Neural progenitor cell (in vitro differentiated cells): ENCODE data around the gene TMEM176B. TPM values are rescaled to one million over a fixed set of nuclear protein-coding genes. Genes with fewer than 3 reads are reported as not detected.

Source experiments
- DNase-seq: peaks from one replicate; pipeline ENCODE4 v3.0.0-alpha.2; 2016; ENCODE audit warnings: low spot score
- H2AFZ ChIP-seq: fragments of 200-600 bp; sonication (generic); replicated peaks from 2 replicates; pipeline ENCODE4 v1.6.1; 2016; ENCODE audit warnings: antibody characterized with exemption
- H3F3A ChIP-seq: fragments of 200-600 bp; sonication (generic); 2 replicates; pipeline ENCODE4 v1.6.1; 2016; ENCODE audit warnings: antibody characterized with exemption, low read depth
- H3K27ac ChIP-seq: fragments of 200-600 bp; sonication (generic); 2 replicates; pipeline ENCODE4 v1.5.1; 2016; ENCODE audit warnings: mild to moderate bottlenecking
- H3K27me3 ChIP-seq: fragments of 200-600 bp; sonication (generic); 2 replicates; pipeline ENCODE4 v1.6.1; 2016; ENCODE audit warnings: mild to moderate bottlenecking, moderate library complexity
- H3K36me3 ChIP-seq: fragments of 200-600 bp; sonication (generic); 2 replicates; pipeline ENCODE4 v1.5.1; 2016
- H3K4me1 ChIP-seq: fragments of 200-600 bp; sonication (generic); 2 replicates; pipeline ENCODE4 v1.6.1; 2016; ENCODE audit warnings: mixed run types
- H3K4me2 ChIP-seq: fragments of 200-600 bp; sonication (generic); 2 replicates; pipeline ENCODE4 v1.6.1; 2016
- H3K4me3 ChIP-seq: fragments of 200-600 bp; sonication (generic); 2 replicates; pipeline ENCODE4 v1.5.1; 2016
- H3K79me2 ChIP-seq: fragments of 200-600 bp; sonication (generic); 2 replicates; pipeline ENCODE4 v1.6.1; 2016; ENCODE audit warnings: low read depth
- H3K9ac ChIP-seq: fragments of 200-600 bp; sonication (generic); 2 replicates; pipeline ENCODE4 v1.6.1; 2016
- H3K9me3 ChIP-seq: fragments of 200-600 bp; sonication (generic); 2 replicates; pipeline ENCODE4 v1.5.1; 2016; ENCODE audit warnings: low read depth
- H4K20me1 ChIP-seq: fragments of 200-600 bp; sonication (generic); 2 replicates; pipeline ENCODE4 v1.6.1; 2016; ENCODE audit warnings: low read depth
- H3K27ac Mint-ChIP-seq: 3 replicates; pipeline ENCODE4 v1.8.0; 2021; ENCODE audit warnings: mixed read lengths
- H3K27me3 Mint-ChIP-seq: 2 replicates; pipeline ENCODE4 v1.8.0; 2022; ENCODE audit warnings: low read depth, mild to moderate bottlenecking, inconsistent platforms, moderate library complexity, mixed read lengths; ENCODE audit not compliant: insufficient read depth
- H3K36me3 Mint-ChIP-seq: 3 replicates; pipeline ENCODE4 v1.8.0; 2021; ENCODE audit warnings: mixed read lengths
- H3K4me1 Mint-ChIP-seq: 3 replicates; pipeline ENCODE4 v1.8.0; 2021; ENCODE audit warnings: mixed read lengths
- H3K4me3 Mint-ChIP-seq: 3 replicates; pipeline ENCODE4 v1.8.0; 2021; ENCODE audit warnings: mild to moderate bottlenecking, moderate library complexity, mixed read lengths
- H3K9me3 Mint-ChIP-seq: 3 replicates; pipeline ENCODE4 v1.8.0; 2020; ENCODE audit warnings: mixed read lengths
- EZH2 ChIP-seq: fragments of 200-600 bp; sonication (generic); IDR thresholded peaks from 2 replicates; pipeline ENCODE4 v1.6.1; 2017; ENCODE audit warnings: antibody characterized with exemption, mild to moderate bottlenecking, moderate library complexity
- EZH2phosphoT487 ChIP-seq: fragments of 200-600 bp; sonication (generic); IDR thresholded peaks from 2 replicates; pipeline ENCODE4 v1.6.1; 2017; ENCODE audit warnings: antibody characterized with exemption
- total RNA-seq: library from RNA; depleted of rRNA; stranded (reverse); fragments of >200 nt; gene quantifications from 2 replicates; pipeline ENCODE4 v1.2.3, GENCODE V29; 2015; ENCODE audit warnings: low replicate concordance
- TF ChIP-seq, protein P1 (sequence below): fragments of 200-600 bp; sonication (generic); IDR thresholded peaks from 2 replicates; pipeline ENCODE4 v1.5.1; 2017; ENCODE audit warnings: antibody characterized with exemption, mild to moderate bottlenecking

TMEM176B gene
- total RNA-seq, 1 donor from 2014 or later: 0.54 TPM

DNA sequence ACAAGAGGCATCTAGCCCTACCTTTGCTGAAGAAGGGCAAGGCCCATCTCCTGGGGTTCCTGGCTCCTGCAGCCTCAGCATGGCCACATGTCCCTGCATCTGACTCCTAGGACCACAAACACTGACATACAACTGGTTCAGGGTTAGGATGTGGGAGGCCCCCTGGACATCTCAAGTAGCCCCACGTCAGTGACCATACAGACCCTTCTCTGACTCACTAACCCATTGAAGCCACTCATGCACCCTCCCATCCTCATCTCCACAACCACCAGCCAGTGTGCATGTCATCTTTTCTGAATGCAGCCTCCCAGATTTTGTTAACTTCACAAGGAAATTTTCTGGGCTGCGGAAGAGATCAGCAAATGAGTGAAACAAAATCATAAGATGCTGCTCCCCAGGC, 18.2 kb downstream of the TMEM176B start:
- Histone ChIP-seq H3K4me1 (peaks cover 8% of the 10 kb centered on the region), H3K9ac (no peak overlapping the region)

DNA sequence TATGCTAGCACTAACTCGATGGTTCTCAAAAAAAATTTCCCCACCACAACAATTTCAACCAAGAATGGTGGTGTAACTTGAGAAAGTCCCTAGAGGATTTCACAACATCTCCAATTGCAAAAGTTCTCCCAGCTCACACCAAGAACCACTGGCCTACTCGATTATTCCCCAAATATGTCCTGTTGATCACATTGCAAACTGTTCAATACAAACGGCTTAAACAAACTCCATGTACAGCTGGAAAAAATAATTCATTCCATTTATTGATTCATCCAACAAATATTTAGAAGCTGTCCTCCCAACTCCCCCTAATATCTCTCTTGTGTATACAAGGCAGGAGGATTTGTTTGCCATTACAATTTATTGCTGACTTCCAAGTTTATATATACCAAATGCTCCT, 19.1 kb downstream of the TMEM176B start:
- Mint-ChIP-seq H3K27me3 (no peaks in the 10 kb centered on the region), H3K9me3 (no peaks in the 10 kb centered on the region), H3K4me1 (no peaks in the 10 kb centered on the region), H3K27ac (no peak overlapping the region), H3K36me3 (no peaks in the 10 kb centered on the region), H3K4me3 (no peak overlapping the region)
- H3K9ac ChIP-seq: no peak overlapping the region
- H3K36me3 ChIP-seq: no peaks in the 10 kb centered on the region
- DNase-seq: no peak
- H3F3A ChIP-seq: no peaks in the 10 kb centered on the region
- H2AFZ ChIP-seq: no peak overlapping the region
- peaks cover 25% of the 10 kb centered on the region for H3K27me3 ChIP-seq
- no peak overlapping the region for H3K4me2 ChIP-seq
- no peaks in the 10 kb centered on the region for H3K9me3 ChIP-seq
- H3K27ac ChIP-seq: no peak overlapping the region
- no peak for TF ChIP-seq EZH2
- no peak for TF ChIP-seq EZH2phosphoT487
- TF ChIP-seq, protein P1, sequence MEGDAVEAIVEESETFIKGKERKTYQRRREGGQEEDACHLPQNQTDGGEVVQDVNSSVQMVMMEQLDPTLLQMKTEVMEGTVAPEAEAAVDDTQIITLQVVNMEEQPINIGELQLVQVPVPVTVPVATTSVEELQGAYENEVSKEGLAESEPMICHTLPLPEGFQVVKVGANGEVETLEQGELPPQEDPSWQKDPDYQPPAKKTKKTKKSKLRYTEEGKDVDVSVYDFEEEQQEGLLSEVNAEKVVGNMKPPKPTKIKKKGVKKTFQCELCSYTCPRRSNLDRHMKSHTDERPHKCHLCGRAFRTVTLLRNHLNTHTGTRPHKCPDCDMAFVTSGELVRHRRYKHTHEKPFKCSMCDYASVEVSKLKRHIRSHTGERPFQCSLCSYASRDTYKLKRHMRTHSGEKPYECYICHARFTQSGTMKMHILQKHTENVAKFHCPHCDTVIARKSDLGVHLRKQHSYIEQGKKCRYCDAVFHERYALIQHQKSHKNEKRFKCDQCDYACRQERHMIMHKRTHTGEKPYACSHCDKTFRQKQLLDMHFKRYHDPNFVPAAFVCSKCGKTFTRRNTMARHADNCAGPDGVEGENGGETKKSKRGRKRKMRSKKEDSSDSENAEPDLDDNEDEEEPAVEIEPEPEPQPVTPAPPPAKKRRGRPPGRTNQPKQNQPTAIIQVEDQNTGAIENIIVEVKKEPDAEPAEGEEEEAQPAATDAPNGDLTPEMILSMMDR: no peak
- no peak overlapping the region for H3K4me3 ChIP-seq
- H3K4me1 ChIP-seq: peaks cover 8% of the 10 kb centered on the region
- no peaks in the 10 kb centered on the region for H4K20me1 ChIP-seq
- no peaks in the 10 kb centered on the region for H3K79me2 ChIP-seq

More for the DNA sequence above, 18.2 kb downstream of the TMEM176B start:
- H3K4me2 ChIP-seq: no peak overlapping the region
- no peaks in the 10 kb centered on the region for H3K4me1 Mint-ChIP-seq
- DNase-seq: no peak
- H3K36me3 ChIP-seq: no peaks in the 10 kb centered on the region
- no peaks in the 10 kb centered on the region for H3K79me2 ChIP-seq
- no peaks in the 10 kb centered on the region for H3K36me3 Mint-ChIP-seq
- no peaks in the 10 kb centered on the region for H3F3A ChIP-seq
- no peak overlapping the region for H2AFZ ChIP-seq
- H3K27ac ChIP-seq: no peak overlapping the region
- H3K4me3 Mint-ChIP-seq: no peak overlapping the region
- peaks cover 17% of the 10 kb centered on the region for H3K27me3 ChIP-seq
- no peaks in the 10 kb centered on the region for H4K20me1 ChIP-seq
- H3K9me3 Mint-ChIP-seq: no peaks in the 10 kb centered on the region
- no peak overlapping the region for H3K4me3 ChIP-seq
- TF ChIP-seq, protein P1: no peak
- TF ChIP-seq EZH2 (no peak), EZH2phosphoT487 (no peak)
- H3K27me3 Mint-ChIP-seq: peaks cover 3% of the 10 kb centered on the region
- H3K9me3 ChIP-seq: no peaks in the 10 kb centered on the region
- no peak overlapping the region for H3K27ac Mint-ChIP-seq

DNA sequence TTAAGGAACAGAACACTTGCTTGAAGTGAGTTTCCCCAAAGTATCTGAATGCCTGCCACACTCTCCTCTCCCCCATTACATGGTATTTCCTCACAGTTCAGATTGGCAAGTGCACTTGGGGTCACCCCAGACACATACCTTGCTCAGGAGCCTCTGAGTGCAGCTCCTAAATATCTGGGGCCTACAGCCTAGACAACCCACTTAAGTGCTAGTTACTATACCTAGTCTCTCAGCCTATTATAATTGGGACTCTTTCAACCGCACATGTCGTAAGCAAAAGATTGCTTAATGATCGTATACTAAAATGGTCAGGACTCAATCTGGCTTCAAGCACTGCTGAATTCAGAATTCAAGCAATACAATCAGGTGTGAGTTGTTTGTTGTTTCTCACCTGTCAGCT, 19.9 kb downstream of the TMEM176B start:
- H3K9me3 ChIP-seq: no peaks in the 10 kb centered on the region
- Mint-ChIP-seq H3K9me3 (no peaks in the 10 kb centered on the region), H3K4me3 (no peak overlapping the region), H3K27ac (no peak overlapping the region), H3K27me3 (no peaks in the 10 kb centered on the region), H3K4me1 (no peaks in the 10 kb centered on the region), H3K36me3 (no peaks in the 10 kb centered on the region)
- H2AFZ ChIP-seq: no peak overlapping the region
- H3K36me3 ChIP-seq: no peaks in the 10 kb centered on the region
- H3K27me3 ChIP-seq: peaks cover 28% of the 10 kb centered on the region
- H3F3A ChIP-seq: no peaks in the 10 kb centered on the region
- H3K27ac ChIP-seq: no peak overlapping the region
- DNase-seq: no peak
- H3K4me2 ChIP-seq: no peak overlapping the region
- H3K79me2 ChIP-seq: no peaks in the 10 kb centered on the region
- no peak overlapping the region for H3K4me3 ChIP-seq
- peaks cover 8% of the 10 kb centered on the region for H3K4me1 ChIP-seq
- H4K20me1 ChIP-seq: no peaks in the 10 kb centered on the region
- no peak overlapping the region for H3K9ac ChIP-seq
- TF ChIP-seq EZH2phosphoT487 (no peak), EZH2 (no peak)
- TF ChIP-seq, protein P1: no peak
